Measurements from ENCODE around the gene SFTA2.

SFTA2 gene

DNA sequence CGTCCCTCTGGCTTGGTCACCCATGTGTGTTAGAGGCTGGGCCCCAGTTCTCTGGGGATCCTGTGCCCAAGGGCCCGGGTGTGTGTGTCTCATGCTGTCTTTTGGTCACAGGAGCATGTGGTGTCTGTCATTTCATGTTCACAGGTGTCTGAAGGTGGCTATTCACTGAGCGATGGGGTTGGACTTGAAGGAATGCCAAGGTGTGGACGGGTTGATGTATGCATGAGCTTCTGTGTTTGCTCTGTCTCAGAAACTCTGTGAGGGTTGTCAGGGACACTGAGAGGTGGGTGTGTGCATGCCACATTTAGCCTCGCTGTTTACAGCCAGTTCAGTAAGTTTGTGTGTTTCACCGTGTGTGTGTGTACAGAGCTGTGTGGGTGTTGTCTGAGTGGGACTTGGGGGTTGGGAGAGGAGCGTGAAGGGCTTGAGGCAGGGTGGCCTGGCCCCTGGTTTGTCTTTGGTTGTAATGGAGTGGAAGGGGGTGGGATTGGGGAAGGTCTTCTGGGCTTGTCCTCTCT, 46.4 kb downstream of the SFTA2 start:
- no peaks in the 10 kb centered on the region for H3K9me3 Mint-ChIP-seq
- DNase-seq, result no peak
- H3K36me3 Mint-ChIP-seq (ENCODE audit: low read depth), result peaks cover 5% of the 10 kb centered on the region
- H3K27ac Mint-ChIP-seq, result peak overlapping the region; percentile 81
- H3K4me3 Mint-ChIP-seq, result peak overlapping the region; percentile 78
- H3K27me3 Mint-ChIP-seq, result no peaks in the 10 kb centered on the region
- H3K4me1 Mint-ChIP-seq (ENCODE audit: low read depth), result peaks cover 34% of the 10 kb centered on the region

DNA sequence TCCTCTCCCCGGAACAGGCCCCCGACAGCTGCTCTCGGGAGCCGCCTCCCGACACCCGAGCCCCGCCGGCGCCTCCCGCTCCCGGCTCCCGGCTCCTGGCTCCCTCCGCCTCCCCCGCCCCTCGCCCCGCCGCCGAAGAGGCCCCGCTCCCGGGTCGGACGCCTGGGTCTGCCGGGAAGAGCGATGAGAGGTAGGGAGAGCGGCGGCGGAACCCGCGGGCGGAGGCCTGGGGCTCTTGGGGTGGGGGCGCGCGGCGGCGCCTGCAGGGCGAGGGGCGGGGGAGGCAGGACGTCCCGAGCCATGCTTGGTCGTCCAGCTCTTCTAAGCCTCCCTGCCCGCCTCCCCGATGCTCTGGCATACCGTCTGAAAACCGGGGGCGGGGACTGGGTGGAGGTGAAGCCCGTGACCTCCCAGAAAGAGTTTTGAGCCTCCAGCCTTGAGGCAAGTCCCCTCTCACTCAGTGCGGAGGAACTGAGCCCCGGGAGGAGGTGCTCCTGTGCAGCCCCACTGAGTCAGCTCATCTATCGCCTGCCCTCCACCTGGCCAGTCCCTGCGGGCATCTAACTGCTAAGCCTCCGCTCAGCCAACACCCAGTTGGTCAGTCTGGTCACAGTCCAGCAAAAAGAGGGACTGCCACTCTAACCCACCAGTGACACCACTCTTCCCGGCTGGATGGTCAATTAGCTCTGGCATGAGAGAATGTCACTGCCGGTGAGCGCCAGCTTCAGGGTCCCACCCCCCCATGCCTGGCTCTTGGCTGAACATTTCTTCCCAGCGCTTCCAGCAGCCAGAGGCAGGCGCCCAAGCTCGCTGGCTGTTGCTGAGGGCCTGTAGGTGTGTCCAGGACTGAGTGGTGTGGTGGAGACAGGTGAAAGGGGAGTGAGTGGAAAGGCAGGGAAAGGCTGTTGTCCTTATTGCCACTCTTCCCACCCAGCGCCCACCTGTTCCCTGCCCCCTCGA, 47.2 kb downstream of the SFTA2 start:
- peak overlapping the region; percentile 81 for H3K27ac Mint-ChIP-seq

DNA sequence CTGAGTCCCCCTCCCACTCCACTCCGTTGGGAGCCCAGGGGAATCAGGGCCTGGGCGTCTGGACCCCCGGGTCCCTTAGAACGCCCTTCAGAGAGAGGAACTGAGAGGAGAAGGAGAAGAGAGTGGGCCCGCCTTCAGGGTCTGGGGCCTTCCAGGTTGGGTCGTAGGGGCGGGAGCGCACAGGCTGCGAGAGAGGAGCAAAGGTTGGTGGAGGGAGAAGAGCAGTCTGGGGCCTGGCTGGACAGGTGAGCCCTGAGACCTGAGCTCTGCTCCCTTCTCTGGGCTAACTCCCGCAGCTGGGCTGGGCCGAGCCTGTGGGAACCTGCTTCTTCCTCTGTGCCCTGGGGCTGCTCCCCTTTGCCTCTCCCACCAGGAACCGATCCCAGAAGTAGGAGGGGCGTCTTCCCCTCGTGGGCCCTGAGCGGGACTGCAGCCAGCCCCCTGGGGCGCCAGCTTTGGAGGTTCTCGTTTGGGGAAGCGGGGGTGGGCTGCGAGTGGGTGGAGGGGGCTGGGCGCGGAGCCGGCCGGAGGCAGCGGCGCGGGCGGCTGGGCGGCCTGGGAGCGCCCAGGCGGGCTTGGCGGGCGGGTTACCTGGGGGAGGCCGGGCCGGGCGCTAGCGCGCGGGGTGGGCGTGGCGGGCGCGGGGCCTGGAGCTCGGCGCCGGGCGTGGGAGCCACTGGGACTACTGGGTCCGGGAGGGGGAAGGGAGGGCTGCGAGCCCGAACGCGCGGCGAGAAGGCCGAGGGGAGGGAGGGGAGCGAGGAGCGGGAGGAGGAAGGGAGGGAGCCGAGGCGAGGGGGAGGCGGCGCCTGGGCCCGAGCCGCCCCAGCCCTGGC, 48.1 kb downstream of the SFTA2 start, which contains the start of gene DDR1:
TSS of gene DDR1 (plus strand) at position 835 of the 836 bp plus-strand sequence. CDS start 4,211 bp downstream, outside the sequence.
- Mint-ChIP-seq H3K27me3 (no peaks in the 10 kb centered on the region), H3K4me3 (peak within 1 kb of the TSS; percentile 78), H3K4me1 (ENCODE audit: low read depth) (peaks cover 34% of the 10 kb centered on the region), H3K36me3 (ENCODE audit: low read depth) (no peaks in the 10 kb centered on the region), H3K27ac (peak within 1 kb of the TSS; percentile 81), H3K9me3 (no peaks in the 10 kb centered on the region)
- peak; percentile 67 for DNase-seq

More for the DNA sequence above, 47.2 kb downstream of the SFTA2 start:
- Mint-ChIP-seq H3K9me3 (no peaks in the 10 kb centered on the region), H3K27me3 (no peaks in the 10 kb centered on the region), H3K36me3 (ENCODE audit: low read depth) (no peaks in the 10 kb centered on the region), H3K4me3 (peak overlapping the region; percentile 78), H3K4me1 (ENCODE audit: low read depth) (peaks cover 34% of the 10 kb centered on the region)
- DNase-seq, result peak; percentile 66

DNA sequence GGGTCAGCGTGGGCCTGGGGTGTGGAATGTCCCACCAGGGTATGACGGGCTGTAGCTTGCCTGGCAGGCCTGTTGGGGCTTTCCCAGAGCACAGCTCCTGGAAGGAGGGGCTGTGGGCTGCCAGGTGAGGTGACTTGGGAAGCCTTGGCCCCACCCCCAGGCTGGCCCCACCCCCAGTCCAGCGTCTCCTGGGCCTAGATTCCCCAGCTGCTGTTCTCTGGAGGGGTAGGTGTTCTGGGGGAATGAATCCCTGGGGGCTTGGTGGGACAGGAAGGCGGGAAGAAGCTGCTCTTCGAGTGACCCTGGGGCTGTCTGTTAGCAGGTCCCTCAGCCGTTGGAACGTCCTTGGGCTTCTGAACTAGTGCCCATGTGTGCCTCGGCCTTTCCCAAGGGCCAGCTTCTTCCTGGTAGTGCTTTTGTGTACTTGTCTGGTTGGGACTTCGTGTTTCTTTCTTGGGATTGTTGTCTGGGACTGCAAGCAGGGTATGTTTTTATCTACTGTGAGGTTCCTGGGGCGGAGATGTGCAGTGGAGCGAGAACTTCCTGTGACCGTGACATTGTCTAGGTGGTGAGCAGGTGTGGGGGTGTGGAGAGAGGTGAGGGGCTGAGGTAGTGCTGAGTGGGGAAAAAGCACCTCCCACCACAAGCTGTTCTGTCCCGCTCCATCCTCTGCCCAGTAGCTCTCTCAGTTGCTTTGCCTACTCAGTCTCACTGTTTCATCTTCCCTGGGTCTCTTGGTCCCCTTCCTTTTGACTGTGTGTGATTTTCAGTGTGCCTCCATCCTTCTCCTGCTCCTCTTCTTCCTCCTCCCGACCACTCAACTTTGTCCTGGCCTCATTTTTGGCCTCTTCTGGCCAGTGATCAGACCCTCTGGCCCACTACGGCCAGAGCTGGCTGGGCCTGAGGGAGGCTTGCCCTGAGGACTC, 48.9 kb downstream of the SFTA2 start:
- no peaks in the 10 kb centered on the region for H3K9me3 Mint-ChIP-seq
- peak overlapping the region; percentile 71 for H3K4me3 Mint-ChIP-seq
- DNase-seq, result no peak

DNA sequence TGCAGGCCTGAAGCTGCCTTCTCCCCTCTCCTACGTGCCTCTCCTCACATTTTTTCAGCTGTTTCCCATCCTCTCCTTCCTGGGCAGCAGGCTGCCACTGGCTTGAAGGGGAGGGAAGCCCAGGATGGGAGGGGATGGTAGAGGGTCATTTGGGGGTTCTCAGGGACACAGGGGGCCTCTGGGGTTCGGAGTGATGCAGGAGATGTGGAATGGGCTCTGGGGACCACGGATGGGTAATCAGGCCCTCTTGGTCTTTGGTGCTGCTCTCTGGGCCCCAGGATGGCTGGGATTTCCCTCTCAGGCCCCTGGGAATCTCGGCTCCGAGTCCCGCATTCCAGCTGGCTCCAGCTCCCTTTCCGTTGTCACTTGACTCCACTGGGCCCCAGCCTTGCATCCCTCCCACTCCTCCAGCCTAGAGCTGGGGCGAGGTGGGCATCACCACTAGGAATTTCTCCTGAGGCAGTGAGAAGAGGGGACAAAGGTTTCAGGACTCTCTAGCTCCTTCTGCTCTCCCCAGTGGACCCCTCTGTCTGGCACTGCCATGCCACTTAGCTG, 49.7 kb downstream of the SFTA2 start:
- Mint-ChIP-seq H3K27ac (no peak overlapping the region), H3K36me3 (ENCODE audit: low read depth) (no peaks in the 10 kb centered on the region), H3K9me3 (no peaks in the 10 kb centered on the region), H3K4me3 (no peak overlapping the region), H3K27me3 (no peaks in the 10 kb centered on the region), H3K4me1 (ENCODE audit: low read depth) (peaks cover 48% of the 10 kb centered on the region)
- DNase-seq, result no peak

More for the DNA sequence above, 48.9 kb downstream of the SFTA2 start:
- Mint-ChIP-seq H3K4me1 (ENCODE audit: low read depth) (peaks cover 41% of the 10 kb centered on the region), H3K27me3 (no peaks in the 10 kb centered on the region), H3K27ac (peak overlapping the region; percentile 19), H3K36me3 (ENCODE audit: low read depth) (no peaks in the 10 kb centered on the region)

DNA sequence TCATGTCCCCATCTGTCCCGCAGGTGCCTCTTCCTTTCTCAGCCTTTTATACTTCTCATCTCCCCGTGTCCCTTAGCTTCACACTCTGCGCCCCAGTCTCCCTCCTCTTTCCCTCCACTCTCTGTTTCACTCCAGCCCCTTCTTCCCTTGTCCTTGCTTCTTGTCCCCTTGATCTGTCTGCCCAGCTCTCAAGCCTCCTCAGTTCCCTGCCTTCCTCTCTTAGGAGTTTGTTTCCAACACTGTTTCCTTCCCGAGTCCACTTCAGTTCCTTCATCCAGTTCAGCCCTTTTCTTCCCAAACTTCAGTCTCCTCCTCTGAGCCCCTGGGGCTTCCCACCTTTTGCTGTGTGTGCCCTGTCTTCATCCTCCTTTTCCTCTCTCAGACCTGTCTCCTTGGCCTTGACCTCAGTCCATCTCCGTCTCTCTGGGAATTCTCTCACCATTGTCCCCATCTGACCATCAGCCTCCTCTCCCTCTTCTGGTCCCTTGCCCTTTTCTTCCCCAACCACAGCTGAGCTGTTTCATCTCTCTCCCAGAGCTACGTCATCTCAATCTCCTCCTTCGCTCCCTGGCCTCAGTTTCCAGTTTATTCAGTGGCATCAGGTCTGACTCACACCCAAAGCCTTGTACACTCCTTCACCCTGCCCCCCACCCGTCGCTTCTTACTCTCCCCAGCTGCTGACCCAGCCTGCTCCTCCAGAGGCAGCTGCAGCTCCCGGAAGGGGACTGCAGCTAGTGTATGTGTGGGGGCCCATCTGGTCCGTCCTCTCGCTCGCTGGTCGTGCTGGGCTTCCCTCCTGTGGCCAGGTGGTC, 50.4 kb downstream of the SFTA2 start:
- H3K4me1 Mint-ChIP-seq (ENCODE audit: low read depth), result peaks cover 49% of the 10 kb centered on the region
- H3K36me3 Mint-ChIP-seq (ENCODE audit: low read depth), result no peaks in the 10 kb centered on the region
- no peak overlapping the region for H3K27ac Mint-ChIP-seq
- no peak for DNase-seq
- no peaks in the 10 kb centered on the region for H3K9me3 Mint-ChIP-seq
- no peaks in the 10 kb centered on the region for H3K27me3 Mint-ChIP-seq
- H3K4me3 Mint-ChIP-seq, result no peak overlapping the region
